ENCODE data around the gene ATP8A2. TPM values are rescaled to one million over a fixed set of nuclear protein-coding genes. Genes with fewer than 3 reads are reported as not detected.

ATP8A2 gene
- total and polyA plus RNA-seq, 9 of the 15 experiments (the other 6 are each of a cell fraction or from before 2014, with no cell fraction given) = under 0.01 to 0.33 (median 0.06) TPM; not detected in 4

DNA sequence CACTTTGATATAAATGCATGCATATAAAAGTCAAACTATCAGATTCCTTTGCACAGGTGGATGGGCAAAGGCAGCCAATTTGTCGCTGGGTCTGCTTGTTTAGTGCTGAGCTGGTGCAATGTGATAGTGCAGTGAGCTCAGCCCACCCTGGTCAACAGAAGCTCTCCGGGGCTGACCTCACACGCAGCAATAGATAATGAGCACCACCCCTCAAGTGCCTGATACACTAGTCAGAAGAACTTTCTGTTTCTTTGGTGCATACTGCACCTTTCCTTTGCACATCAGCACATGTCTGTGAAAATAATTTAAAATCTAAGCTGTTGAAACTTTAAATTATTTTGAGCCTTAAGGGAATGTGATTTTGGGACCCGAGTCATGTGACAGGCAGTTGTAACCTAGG, 20.2 kb downstream of the ATP8A2 start (continued):
- TF ChIP-seq REST (IDR thresholded peaks at IDR 0.05; ENCODE audit: borderline replicate concordance) = no peak
- TF ChIP-seq REST (CRISPR knock-in tag; IDR thresholded peaks at IDR 0.05; ENCODE audit: low read depth) = no peak
- TF ChIP-seq, protein P1, sequence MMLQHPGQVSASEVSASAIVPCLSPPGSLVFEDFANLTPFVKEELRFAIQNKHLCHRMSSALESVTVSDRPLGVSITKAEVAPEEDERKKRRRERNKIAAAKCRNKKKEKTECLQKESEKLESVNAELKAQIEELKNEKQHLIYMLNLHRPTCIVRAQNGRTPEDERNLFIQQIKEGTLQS (IDR thresholded peaks at IDR 0.05) = peak; percentile 78; the same call in 1 of the 2 replicates
- TF ChIP-seq, protein P1 (CRISPR knock-in tag; conservative IDR thresholded peaks at IDR 0.05) = no peak
- TF ChIP-seq NRF1 (conservative IDR thresholded peaks at IDR 0.05 in 1 of 2, IDR thresholded peaks at IDR 0.05 in 1 of 2) = 0 out of 4 replicates have a peak, but pooled peaks of 1 of the 2 experiments have one; percentile 23
- peak; percentile 19; the same call in 1 of the 2 replicates for TF ChIP-seq TAL1 (IDR thresholded peaks at IDR 0.05)
- peak; percentile 48; the same call in 1 of the 2 replicates for TF ChIP-seq ZNF316 (IDR thresholded peaks at IDR 0.05)
- TF ChIP-seq TOE1 (IDR thresholded peaks at IDR 0.05; ENCODE audit: borderline replicate concordance) = 0 out of 2 replicates have a peak, but pooled peaks have one; percentile 20
- no peak for TF ChIP-seq TOE1 (CRISPR knock-in tag; IDR thresholded peaks at IDR 0.05; ENCODE audit: borderline replicate concordance, low read depth)
- TF ChIP-seq, protein P2, sequence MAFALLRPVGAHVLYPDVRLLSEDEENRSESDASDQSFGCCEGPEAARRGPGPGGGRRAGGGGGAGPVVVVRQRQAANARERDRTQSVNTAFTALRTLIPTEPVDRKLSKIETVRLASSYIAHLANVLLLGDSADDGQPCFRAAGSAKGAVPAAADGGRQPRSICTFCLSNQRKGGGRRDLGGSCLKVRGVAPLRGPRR (CRISPR knock-in tag; IDR thresholded peaks at IDR 0.05) = 0 out of 2 replicates have a peak, but pooled peaks have one; percentile 32
- TF ChIP-seq, protein P3, sequence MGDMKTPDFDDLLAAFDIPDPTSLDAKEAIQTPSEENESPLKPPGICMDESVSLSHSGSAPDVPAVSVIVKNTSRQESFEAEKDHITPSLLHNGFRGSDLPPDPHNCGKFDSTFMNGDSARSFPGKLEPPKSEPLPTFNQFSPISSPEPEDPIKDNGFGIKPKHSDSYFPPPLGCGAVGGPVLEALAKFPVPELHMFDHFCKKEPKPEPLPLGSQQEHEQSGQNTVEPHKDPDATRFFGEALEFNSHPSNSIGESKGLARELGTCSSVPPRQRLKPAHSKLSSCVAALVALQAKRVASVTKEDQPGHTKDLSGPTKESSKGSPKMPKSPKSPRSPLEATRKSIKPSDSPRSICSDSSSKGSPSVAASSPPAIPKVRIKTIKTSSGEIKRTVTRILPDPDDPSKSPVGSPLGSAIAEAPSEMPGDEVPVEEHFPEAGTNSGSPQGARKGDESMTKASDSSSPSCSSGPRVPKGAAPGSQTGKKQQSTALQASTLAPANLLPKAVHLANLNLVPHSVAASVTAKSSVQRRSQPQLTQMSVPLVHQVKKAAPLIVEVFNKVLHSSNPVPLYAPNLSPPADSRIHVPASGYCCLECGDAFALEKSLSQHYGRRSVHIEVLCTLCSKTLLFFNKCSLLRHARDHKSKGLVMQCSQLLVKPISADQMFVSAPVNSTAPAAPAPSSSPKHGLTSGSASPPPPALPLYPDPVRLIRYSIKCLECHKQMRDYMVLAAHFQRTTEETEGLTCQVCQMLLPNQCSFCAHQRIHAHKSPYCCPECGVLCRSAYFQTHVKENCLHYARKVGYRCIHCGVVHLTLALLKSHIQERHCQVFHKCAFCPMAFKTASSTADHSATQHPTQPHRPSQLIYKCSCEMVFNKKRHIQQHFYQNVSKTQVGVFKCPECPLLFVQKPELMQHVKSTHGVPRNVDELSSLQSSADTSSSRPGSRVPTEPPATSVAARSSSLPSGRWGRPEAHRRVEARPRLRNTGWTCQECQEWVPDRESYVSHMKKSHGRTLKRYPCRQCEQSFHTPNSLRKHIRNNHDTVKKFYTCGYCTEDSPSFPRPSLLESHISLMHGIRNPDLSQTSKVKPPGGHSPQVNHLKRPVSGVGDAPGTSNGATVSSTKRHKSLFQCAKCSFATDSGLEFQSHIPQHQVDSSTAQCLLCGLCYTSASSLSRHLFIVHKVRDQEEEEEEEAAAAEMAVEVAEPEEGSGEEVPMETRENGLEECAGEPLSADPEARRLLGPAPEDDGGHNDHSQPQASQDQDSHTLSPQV (IDR thresholded peaks at IDR 0.05) = peak; percentile 66; the same call in 1 of the 2 replicates
- TF ChIP-seq ZNF124 (CRISPR knock-in tag; IDR thresholded peaks at IDR 0.05) = no peak
- TF ChIP-seq ZNF24 (IDR thresholded peaks at IDR 0.05) = no peak
- TF ChIP-seq ATF7 (IDR thresholded peaks at IDR 0.05) = peak; percentile 54; the same call in 1 of the 2 replicates

Data from K562 (cell line).